Kasumi-1 (cell line): ENCODE results near the gene RASA3.

Experiments used
- DNase-seq, 2 experiments: peaks; one replicate each; lab custom pipeline; 2025; lab: John Stamatoyannopoulos, UW

RASA3 gene

DNA sequence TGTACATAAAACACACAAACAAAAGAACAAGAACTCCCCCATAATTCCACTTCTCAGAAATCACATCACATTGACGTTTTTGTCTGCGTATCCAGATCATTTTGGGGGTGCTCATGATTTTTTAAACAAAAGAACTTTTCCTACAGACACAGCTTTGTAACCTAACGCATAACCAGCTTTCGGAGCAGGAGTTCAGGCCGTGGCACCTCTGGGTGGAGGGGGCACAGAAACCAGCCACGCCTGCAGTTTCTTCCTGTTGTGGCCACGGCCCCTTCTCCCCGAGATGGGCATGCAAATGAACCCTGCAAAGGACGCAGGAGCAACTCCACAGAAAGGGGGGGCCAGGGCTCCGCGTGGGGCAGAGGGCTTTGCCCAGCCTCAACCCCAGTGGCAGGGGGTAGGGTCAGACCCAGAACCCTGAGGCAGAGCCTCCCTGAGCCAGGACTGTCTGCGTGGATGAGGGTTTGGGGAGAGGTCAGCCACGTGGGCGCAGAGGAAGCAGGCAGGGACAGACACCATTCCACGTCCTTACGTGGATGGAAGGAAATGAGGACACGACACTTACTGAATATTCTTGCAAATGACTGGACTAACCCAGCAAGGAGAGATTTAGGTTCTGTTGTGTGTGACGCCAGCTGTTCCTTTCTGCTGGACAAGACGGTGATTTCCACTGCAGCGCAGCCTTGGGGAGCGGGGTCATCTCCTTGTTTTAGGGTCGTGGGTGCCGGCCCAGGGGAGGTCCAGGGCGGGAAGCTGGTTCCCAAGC is 64.4 kb downstream of the RASA3 start:
- no peak for DNase-seq

DNA sequence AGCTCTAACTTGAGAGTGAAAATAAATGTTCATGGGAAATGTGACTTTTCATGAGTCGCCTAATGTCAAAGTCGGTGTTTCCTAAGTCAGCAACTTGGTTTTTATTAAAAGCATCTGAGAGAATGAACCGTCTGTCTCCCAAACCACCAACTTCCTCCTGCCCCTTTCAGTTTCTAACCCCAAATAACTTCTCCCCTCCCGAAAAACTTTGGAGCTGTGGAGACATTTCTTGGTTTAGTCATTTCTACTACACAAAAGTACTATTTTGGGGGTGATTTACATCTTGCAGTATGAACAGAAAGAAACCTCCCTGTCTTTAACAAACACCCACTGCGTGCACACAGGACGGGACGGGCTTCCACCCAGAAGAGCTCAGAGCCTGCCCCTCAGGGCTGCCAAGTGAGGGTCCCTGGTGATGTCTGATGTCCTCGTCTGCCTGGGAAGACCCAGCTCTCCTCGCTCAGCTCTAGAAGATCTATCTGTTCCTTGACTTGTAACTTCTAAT is 65.0 kb downstream of the RASA3 start:
- peak; percentile 62 to 67 for DNase-seq

DNA sequence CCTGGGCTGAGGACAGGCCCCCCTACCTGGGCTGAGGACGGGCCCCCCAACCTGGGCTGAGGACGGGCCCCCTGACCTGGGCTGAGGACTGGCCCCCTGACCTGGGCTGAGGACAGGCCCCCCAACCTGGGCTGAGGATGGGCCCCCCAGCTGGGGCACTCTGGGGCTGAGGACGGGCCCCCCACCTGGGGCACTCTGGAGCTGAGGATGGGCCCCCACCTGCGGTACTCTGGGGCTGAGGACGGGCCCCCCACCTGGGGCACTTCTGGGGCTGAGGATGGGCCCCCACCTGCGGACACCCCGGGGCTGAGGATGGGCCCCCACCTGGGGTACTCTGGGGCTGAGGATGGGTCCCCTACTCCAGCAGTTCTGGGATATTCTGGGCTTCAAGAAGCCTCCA is 65.5 kb downstream of the RASA3 start:
- no peak for DNase-seq

DNA sequence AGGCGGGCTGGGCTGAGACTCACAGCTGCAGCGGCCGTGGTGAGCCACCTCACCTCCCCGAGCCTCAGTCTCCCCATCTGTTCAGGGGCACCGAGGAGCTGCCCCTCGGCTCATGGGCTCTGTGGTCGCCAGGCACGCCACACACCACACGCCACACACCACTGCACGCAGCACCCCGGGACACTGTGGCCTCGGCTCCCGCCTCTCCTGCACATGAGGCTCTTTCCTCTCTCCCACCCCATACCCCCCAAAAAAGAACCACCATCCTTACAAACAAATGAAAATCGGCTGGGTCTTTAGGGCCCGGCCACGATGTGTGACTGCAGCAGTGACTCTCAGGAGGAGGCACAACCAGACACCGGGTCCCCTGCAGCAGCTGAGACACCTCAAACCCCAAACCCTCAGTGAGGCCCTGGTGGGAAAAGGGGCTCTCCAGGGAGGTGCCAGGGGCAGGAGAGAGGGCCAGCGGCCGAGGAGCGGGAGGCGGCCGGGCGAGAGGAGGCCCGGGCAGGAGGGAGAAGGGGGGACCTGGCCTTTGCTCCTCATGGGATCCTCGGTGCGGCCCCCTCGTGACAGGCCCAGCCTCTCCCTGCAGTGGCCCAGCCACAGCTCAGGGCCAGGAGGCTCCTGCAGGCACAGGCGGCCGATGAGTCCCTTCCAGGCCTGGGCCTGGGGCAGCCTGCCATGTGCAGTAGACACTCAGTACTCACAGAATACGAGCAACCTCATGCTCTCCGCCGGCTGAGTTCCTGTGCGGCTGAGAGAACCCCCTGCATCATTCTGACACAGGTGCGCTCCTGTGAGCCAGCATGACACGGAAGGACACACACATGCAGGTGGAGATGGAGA is 66.3 kb downstream of the RASA3 start:
- no peak for DNase-seq

DNA sequence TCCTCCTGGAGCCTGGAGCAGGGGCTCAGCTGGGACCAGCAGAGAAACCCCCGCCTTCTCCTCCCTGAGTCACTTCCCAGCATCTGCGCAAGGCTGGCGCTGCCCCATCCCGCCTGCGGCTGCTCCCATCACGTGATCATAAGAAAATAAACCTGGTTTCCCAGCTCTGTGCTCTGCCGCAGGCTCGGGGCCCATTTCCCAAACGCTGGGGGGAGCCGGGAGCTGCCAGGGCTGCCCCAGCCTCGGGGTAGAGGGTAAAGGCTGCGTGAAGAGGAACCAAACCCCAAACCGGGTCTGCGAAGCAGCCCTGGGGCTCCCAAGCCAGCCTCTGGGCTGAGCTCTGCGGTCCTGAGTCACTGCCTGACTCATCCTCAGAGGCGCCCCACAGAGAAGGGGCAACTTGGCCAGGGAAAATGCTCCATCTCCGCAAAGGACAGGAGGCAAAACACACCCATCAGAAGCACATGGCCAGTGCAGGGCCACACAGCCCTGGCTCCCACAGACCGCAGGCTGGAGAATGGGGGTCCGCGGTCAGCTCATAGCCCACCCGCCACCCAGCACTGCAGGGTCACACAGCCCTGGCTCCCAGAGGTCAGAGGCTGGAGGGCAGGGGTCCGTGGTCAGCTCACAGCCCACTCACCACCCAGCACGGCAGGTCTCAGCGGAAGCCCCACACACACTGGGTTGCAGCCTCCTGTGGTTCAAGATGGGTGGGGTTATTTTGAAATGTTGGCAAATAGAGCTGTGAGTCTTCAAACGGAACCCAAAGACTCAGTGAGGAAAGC is 67.1 kb downstream of the RASA3 start:
- DNase-seq = peak; percentile 86 to 93

DNA sequence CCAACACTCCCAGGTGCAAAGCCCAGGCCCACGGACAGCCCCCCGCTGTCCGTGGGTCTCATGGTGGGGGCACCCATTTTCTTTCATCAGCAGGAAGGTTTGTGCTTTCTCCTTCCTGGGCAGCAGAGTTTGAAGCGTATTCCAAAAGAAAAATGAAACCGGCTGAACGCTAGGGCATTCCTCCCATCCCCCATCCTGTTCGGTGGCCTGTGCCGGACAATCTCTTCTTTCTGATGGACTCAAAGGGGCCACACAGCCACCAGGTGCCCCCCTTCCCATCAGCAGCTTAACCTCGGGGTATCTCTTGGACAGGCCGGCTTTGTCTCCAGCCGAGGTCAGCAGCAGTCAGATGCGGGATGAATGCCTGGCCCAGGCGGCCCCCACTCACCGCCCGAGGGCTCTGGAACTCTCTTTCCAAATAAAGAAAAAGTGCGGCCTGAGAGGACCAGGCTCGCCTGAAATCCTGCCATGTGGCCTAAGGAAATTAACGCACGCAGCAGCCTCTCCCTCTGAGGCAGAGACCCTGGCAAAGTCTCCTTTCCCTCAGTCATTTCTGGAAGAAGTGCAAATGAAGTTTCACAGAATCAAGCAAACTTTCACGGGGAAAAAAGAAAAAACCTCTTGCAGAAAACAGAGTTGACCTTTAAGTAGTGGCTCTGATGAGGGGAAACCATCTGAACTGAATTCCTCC is 67.8 kb downstream of the RASA3 start:
- no peak for DNase-seq

DNA sequence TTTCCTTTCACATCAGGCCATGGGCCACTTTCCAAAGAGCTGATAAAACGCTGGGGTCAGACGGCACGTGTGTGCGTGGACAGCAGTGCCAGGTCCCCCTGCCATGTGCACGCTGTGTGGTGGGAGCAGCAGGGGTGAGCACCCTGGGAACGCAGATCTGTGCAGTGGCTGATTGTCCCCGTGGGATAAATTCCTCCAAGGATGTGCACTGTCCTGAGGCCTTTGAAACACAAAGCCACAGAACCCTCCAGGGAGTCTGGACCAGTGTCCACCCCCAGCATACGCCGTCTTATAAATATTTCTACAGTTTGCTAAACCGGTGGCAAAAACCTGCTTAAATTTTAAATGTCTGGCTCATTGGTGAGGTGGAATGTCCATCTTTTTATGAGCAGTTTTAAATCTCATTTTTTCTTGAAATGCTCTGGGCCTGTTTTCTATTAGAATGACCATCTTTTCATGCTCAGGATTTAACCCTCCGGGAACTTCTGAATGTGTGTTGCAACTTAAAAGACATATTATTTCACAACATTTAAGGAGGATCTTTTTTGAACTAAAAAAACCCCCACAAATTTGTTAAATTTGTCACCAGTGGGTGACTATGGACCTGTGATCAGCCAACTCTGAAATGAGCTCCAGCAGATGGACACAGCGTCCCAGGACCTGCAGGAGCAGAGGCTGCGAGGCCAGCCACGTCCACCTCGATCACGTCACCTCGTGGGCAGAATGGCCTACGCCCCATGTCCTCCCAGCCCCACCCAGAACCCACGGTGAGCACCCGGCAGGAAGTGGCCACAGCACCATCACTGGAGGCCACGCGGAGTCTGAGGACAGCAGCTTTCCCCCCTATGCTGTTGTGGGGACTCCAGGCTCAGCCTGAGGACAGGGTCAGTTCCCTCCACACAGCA is 68.6 kb downstream of the RASA3 start:
- no peak for DNase-seq

DNA sequence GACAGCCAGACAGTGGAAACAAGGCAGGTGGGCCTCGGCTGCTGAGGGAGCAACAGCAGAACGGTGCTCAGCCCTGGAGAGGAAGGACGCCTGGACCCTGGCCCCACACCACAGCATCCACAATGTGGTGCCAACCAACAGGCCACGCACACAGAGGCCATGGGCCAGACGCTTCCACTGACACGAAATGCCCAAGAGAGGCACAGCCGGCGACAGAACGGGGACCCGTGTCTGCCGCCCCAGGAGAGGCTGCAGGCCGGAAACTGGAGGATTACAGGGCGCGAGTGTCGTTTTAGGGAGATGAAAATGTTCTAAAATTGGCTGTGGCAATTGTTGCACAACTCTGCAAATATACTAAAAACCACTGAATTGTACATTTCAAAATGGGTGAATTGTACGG is 69.7 kb downstream of the RASA3 start:
- DNase-seq = peak; percentile 76 to 78

DNA sequence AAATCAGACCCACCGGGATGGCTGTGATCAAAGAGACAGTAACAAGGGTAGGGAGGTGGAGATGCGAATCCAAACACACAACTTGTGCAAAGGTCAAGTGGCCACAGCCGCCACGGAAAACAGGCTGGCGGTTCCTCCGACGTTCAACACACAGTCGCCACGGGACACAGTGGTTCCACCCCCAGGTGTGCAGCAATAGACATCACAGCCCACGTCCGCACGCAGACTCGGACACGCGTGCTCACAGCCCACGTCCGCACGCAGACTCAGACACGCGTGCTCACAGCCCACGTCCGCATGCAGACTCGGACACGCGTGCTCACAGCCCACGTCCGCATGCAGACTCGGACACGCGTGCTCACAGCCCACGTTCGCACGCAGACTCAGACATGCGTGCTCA is 70.1 kb downstream of the RASA3 start:
- DNase-seq = no peak

DNA sequence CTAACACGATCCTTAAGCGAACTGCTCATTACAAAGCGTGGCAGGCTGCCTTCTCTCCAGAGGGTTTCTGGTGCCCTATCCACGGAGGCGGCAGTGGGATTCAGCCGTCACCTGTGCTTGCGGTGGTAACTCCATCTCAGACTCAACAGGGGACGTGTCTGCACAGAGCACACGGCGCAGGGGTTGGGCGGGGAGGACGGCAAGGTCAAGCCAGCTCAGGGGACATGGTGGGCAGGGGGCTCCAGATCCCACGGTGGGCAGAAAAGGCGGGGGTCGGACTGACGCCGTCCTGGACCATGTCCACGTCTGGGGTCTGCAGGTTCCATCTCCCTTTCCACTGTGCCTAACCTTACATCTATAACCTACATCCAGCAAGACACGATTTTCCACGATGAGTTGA is 70.7 kb downstream of the RASA3 start:
- no peak for DNase-seq

DNA sequence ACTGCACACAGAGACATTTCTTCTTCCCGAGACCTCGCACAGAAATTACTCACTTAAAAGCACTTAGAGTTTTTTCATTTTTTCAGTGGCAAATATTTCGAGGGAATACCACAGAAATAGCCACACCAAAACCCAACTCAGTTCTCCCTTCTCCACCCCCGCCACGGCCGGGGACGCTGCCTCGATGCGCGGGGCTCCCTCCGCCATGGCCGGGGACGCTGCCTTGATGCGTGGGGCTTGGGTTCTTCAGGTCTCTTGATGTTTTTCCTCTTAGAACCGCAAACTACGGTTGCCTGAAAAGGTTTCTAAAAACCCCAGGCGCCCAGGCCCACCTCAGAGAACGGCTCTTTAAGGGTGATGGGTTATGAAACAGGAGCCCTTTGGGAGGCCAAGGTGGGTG is 71.4 kb downstream of the RASA3 start:
- DNase-seq = no peak

DNA sequence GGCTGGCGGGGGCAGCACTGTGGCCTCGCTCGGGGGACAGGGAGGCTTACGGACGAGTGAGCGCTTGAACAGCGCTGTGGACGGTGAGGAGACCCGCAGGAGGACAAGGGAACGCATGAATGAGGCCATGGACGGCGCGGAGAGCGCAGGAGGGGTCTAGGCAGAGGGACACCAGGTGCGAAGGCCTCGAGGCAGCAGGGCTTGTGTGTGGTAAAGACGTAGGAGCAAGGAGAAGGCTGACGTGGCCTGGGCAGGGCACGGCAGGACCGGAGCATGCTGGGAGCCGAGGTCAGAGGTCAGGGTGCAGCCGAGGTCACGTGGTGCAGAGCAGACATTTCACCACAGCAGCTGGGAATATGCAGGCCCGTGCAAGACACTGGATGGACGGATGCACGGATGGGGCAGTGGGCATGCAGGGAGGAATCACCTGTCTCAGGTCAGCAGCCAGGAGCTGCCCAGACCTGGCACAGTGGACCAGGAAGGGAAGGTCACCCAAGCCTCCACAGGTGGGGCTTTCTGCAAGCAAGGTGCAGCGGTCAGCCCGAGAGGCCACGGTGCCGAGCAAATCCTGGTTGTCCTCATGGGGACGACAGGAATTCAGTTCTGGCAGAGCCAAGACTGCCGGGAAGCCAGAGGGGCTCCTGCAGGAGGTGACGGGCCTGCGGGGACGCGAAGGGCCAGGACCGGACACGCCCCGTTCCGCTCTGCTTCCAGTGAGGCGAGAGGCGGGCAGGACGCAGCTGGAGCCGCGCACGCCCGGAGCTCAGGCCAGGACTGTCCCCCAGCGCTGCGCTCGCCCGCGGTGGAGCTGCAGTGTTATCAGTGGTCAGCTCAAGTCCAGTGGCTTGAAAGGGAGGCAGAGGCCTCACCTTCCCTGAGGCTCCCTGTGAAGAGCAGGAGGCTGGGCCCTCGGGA is 72.2 kb downstream of the RASA3 start:
- DNase-seq = no peak

DNA sequence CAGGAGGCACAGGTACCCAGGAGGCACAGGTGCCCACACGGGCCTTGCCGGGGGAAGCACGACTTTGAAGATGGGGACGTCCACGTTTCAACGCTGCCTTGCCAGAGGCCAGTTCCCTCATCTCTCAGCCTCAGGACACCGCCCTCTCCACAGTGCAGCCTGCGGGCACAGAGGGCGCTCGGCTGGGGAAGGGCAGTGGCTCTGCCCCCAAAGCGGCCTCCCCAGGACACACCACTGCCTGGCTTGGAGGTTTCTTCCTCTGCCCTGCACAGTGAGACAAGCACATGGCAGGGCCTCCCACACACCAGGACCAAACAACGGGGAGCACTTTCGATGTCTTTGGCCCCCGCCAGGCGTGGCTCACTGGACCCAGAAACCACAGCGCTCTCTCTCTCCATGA is 73.0 kb downstream of the RASA3 start:
- no peak for DNase-seq

DNA sequence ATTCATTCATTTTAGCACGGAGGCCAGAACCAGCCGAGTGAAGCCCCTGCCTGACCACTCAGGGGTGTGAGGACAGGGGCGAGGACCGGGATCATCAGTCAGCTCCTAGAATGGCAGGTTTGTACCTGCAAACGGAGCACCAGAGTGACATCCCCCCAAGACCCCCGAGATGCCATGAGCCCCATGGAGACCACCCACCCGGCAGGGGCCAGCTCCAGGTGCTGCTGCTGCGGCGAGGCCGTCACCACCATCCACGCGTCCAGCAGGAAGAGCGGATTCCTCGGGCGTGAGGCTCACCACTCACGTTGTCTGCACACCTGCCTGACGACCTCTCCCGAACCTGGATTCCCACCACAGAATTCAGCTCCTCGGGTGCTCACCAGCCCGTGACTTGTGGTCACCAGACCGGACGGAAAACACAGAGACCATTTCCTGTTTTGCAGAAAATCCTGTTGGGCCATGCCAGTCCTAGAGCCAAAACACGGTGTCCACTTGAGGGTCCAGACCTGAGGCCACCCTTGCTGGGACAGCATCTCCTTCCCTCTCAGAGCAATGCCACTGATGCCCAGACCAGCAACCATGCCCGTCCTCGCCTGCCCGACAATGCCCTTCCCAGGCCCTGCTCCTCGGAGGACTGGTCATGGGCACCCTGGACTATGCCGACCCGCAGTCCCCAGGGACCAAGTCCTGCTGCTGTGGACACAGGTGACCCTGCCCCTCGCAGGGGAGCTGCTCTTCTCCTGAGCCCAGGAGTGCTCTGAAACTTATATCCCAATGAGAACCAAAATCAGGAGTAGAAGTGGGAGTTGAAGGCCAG is 74.2 kb downstream of the RASA3 start:
- DNase-seq = no peak

DNA sequence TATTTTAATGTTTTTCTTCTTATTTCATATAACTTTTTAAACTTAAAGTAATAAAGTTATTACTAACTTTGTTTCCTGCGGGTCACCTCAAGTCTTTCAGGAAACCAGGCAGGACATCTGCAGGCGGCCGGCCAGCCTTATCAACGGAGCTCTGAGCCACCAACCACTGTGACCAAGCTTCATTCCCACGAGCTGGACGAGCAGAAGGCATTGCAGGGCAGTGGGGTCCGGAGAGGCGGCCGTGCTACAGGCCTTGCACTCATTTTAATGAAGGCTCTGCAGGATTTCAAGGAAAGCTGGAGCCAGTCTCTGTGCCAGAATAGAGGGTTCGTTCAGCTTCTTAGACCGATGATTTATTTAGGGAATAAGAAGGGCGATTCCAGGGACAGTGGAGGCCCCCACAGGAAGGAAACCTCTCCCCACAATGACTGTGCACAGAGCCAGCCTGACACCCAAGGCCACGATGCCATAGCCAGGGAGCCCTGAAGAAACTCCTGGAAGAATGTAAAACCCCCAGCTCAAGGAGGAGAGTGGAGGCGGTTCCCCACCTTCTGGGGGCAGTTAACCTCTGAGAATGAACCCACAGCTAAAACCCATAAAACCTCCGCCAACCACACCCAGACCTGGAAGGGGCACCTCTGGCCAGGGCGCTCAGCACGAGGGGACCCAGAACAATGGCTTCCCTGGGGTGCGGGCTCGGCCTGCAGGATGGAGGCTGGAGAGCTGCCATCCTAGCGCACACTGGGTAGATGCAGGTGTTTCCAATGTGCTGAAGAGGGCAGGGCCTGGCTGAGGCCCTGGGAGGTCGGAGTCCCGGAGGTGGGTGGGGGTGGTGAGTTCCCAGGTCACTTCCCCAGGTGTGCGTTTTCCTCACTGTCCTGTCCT is 75.0 kb downstream of the RASA3 start:
- no peak for DNase-seq

DNA sequence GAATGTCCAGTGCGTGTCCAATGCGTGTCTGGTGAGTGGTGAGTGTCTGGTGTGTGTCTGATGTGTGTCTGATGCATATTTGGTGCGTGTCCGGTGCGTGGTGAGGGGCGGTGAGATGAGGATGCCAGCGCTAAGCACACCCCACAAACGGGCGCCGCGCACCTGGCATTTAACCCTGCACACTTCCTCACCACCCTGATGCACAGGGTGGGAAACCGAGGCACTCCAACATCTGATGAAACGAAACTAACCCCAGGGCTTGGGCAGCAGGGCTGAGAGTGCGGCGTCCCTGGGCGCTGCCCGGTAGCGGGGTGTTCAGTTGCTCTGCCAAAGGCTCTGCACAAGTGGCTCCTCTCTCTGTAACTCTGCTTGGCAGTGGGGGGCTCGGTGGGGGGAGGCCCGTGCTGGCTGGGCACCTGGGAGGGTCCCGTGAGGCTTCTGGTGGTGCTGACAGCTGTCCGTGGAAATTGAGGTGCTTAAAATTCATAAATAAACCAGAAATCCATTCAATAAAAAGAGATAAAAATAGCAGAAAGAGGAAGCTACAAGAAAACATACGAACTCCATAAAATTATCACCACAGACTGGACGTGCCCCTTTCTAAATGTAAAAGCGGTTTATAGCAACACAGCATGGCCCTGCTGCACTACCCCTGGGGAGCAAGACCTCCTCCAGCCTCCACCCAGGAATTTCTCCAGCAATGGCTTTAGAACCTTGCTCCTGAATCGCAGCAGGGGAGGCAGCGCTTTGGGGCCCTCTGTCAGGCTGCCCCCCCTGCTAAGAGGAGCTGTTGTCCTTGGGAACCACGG is 76.0 kb downstream of the RASA3 start:
- peak; percentile 16 to 40 for DNase-seq

DNA sequence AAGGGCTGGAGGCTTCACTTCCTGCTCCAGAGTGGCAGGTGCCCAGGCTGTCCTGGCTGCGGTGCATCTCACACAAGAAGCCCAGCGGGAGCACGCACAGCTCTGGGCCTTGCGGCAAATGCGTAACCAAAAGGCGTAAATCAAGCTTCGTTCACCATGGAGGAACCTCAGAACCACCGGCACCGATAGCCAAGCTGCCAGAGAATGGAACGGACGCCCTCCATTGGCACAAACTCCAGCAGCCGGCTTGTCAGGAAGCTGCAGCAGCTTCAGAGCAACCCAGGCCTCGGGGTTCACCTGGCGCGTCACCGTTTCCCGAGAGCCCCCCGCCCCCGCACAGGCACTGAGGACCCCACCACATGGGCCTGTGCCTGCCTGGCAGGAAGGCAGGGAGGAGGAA is 76.7 kb downstream of the RASA3 start:
- DNase-seq = no peak
